SK-N-SH (cell line): ENCODE data around the gene DNAJB12. TPM values are rescaled to one million over a fixed set of nuclear protein-coding genes. Genes with fewer than 3 reads are reported as not detected.

Experiments
- CTCF ChIA-PET: fragments of 300-600, 350-600 bp; formaldehyde crosslinking; extraction: SDS; loops from one replicate; lab custom pipeline; 2021; lab: Yijun Ruan, JAX
- POLR2A ChIA-PET: fragments of 350-600 bp; sonication (Branson Sonifier 250); formaldehyde crosslinking; extraction: SDS; loops from one replicate; lab custom pipeline; 2020; ENCODE audit warnings: antibody characterized with exemption, inconsistent platforms; lab: Yijun Ruan, JAX
- DNase-seq: peaks from one replicate; pipeline ENCODE4 v3.0.0; 2012
- H2AFZ ChIP-seq: fragments of 200-600 bp; sonication (generic); 2 replicates; pipeline ENCODE4 v1.8.1; 2016; ENCODE audit warnings: antibody characterized with exemption, mild to moderate bottlenecking, low read depth
- H3F3A ChIP-seq: fragments of 200-600 bp; sonication (generic); replicated peaks from 2 replicates; pipeline ENCODE3; 2016; ENCODE audit warnings: antibody characterized with exemption, mild to moderate bottlenecking; ENCODE audit not compliant: insufficient read depth
- H3K27ac ChIP-seq, 2 experiments: fragments of 200-500 bp in 1 of 2; fragments of 200-600 bp in 1 of 2; sonication (Bioruptor generic) in 1 of 2; sonication (generic), shearing (Covaris generic) in 1 of 2; 2 replicates each; pipeline versions ENCODE4 v1.5.1 to v1.6.1; 2014 to 2016; ENCODE audit warnings: low read depth in 2 of 2, inconsistent platforms in 1 of 2, low read length in 1 of 2, mild to moderate bottlenecking in 1 of 2, mixed read lengths in 1 of 2
- H3K27me3 ChIP-seq: fragments of 200-600 bp; sonication (generic), shearing (Covaris generic); 2 replicates; pipeline ENCODE4 v1.6.1; 2016; ENCODE audit warnings: mixed run types; ENCODE audit not compliant: insufficient read depth
- H3K36me3 ChIP-seq, 2 experiments: fragments of 200-500 bp in 1 of 2; fragments of 200-600 bp in 1 of 2; sonication (Bioruptor generic) in 1 of 2; sonication (generic) in 1 of 2; replicated peaks in 1 of 2; 2 replicates each; pipeline versions ENCODE3 to v1.5.1; 2014 to 2016; ENCODE audit warnings: low read length in 1 of 2, mild to moderate bottlenecking in 1 of 2; ENCODE audit not compliant: insufficient read depth in 2 of 2, control insufficient read depth in 1 of 2
- H3K4me1 ChIP-seq, 2 experiments: fragments of 200-500 bp in 1 of 2; fragments of 200-600 bp in 1 of 2; sonication (Bioruptor generic) in 1 of 2; sonication (generic), shearing (Covaris generic) in 1 of 2; 2 replicates each; pipeline versions ENCODE4 v1.5.1 to v1.6.1; 2014 to 2016; ENCODE audit warnings: low read depth in 1 of 2, low read length in 1 of 2, mixed run types in 1 of 2; ENCODE audit not compliant: insufficient read depth in 2 of 2, control insufficient read depth in 1 of 2
- H3K4me2 ChIP-seq: fragments of 200-600 bp; sonication (generic), shearing (Covaris generic); 2 replicates; pipeline ENCODE4 v1.6.1; 2017; ENCODE audit warnings: mixed run types
- H3K4me3 ChIP-seq, 2 experiments: fragments of 200-500 bp in 1 of 2; fragments of 200-600 bp in 1 of 2; sonication (Bioruptor generic) in 1 of 2; sonication (generic), shearing (Covaris generic) in 1 of 2; 2 replicates each; pipeline versions ENCODE4 v1.5.1 to v1.8.1; 2014 to 2016; ENCODE audit warnings: low read depth in 2 of 2, inconsistent platforms in 1 of 2, low read length in 1 of 2, mild to moderate bottlenecking in 1 of 2, mixed read lengths in 1 of 2, moderate library complexity in 1 of 2
- H3K79me2 ChIP-seq: fragments of 200-600 bp; sonication (generic); 2 replicates; pipeline ENCODE4 v1.8.1; 2017; ENCODE audit warnings: mild to moderate bottlenecking; ENCODE audit not compliant: insufficient read depth
- H3K9ac ChIP-seq: fragments of 200-600 bp; sonication (generic); 2 replicates; pipeline ENCODE4 v1.6.1; 2017; ENCODE audit warnings: mixed run types
- H3K9me2 ChIP-seq: fragments of 200-600 bp; sonication (generic); 2 replicates; pipeline ENCODE4 v1.6.1; 2017; ENCODE audit warnings: mixed run types
- H3K9me3 ChIP-seq: fragments of 200-600 bp; sonication (generic); 2 replicates; pipeline ENCODE4 v1.6.1; 2017; ENCODE audit warnings: mixed run types, mild to moderate bottlenecking, moderate library complexity
- H4K20me1 ChIP-seq: fragments of 200-600 bp; sonication (generic); 2 replicates; pipeline ENCODE4 v1.6.1; 2017; ENCODE audit warnings: mild to moderate bottlenecking, mixed run types; ENCODE audit not compliant: insufficient read depth
- CHD2 ChIP-seq: fragments of 150-350 bp; IDR thresholded peaks from 2 replicates; pipeline ENCODE4 v1.6.1; 2018; ENCODE audit warnings: low read length; ENCODE audit not compliant: partially characterized antibody
- CTCF ChIP-seq: fragments of 200-600 bp; sonication (generic); IDR thresholded peaks from 2 replicates; pipeline ENCODE4 v1.6.1; 2017; ENCODE audit warnings: antibody characterized with exemption, mild to moderate bottlenecking, moderate library complexity
- ELF1 ChIP-seq: IDR thresholded peaks from 2 replicates; pipeline ENCODE4 v1.4.0; 2012
- FOSL2 ChIP-seq: IDR thresholded peaks from 2 replicates; pipeline ENCODE4 v1.4.0; 2012; ENCODE audit warnings: low read depth, mild to moderate bottlenecking, moderate library complexity, borderline replicate concordance
- FOXJ3 ChIP-seq: sonication (generic); formaldehyde crosslinking; IDR thresholded peaks from 2 replicates; pipeline ENCODE4 v1.5.1; 2020; ENCODE audit warnings: mild to moderate bottlenecking, missing genetic modification reagents
- FOXM1 ChIP-seq: IDR thresholded peaks from 2 replicates; pipeline ENCODE4 v1.4.0; 2012; ENCODE audit warnings: low read depth, mild to moderate bottlenecking
- GATA2 ChIP-seq: sonication (generic); formaldehyde crosslinking; IDR thresholded peaks from 2 replicates; pipeline ENCODE4 v1.5.0; 2020; ENCODE audit warnings: mild to moderate bottlenecking, missing genetic modification reagents
- JUND ChIP-seq: IDR thresholded peaks from 2 replicates; pipeline ENCODE4 v1.4.0; 2012
- MEF2A ChIP-seq: IDR thresholded peaks from 2 replicates; pipeline ENCODE4 v1.4.0; 2012; ENCODE audit warnings: low read depth, borderline replicate concordance
- POLR2AphosphoS5 ChIP-seq: IDR thresholded peaks from 2 replicates; pipeline ENCODE4 v1.6.1; 2012; ENCODE audit warnings: low read depth, low read length
- RCOR1 ChIP-seq: fragments of 150-350 bp; IDR thresholded peaks from 2 replicates; pipeline ENCODE4 v1.6.1; 2017; ENCODE audit warnings: antibody characterized with exemption, low read length
- RFX5 ChIP-seq: IDR thresholded peaks from 2 replicates; pipeline ENCODE4 v1.6.1; 2012; ENCODE audit warnings: mild to moderate bottlenecking, improper control_type of control experiment, low read length
- RXRA ChIP-seq: IDR thresholded peaks from 2 replicates; pipeline ENCODE4 v1.4.0; 2012; ENCODE audit warnings: low read depth, mild to moderate bottlenecking, borderline replicate concordance
- SMC3 ChIP-seq: IDR thresholded peaks from 2 replicates; pipeline ENCODE4 v1.6.1; 2012; ENCODE audit warnings: low read depth, low read length, improper control_type of control experiment
- TAF1 ChIP-seq: IDR thresholded peaks from 2 replicates; pipeline ENCODE4 v1.6.1; 2012; ENCODE audit warnings: low read depth, mild to moderate bottlenecking, low read length, moderate library complexity, borderline replicate concordance
- TEAD4 ChIP-seq: IDR thresholded peaks from 2 replicates; pipeline ENCODE4 v1.4.0; 2012; ENCODE audit warnings: mild to moderate bottlenecking, borderline replicate concordance; ENCODE audit not compliant: insufficient read depth
- YY1 ChIP-seq: IDR thresholded peaks from 2 replicates; pipeline ENCODE4 v1.4.0; 2012; ENCODE audit warnings: low read depth, mild to moderate bottlenecking
- ZBTB33 ChIP-seq: IDR thresholded peaks from 2 replicates; pipeline ENCODE4 v1.4.0; 2012; ENCODE audit warnings: low read depth, borderline replicate concordance
- WGBS: methylation state at CpG from one replicate; pipeline ENCODE4 v1.1.6; 2017; ENCODE audit warnings: low lambda C conversion rate; 5-methylcytosine and 5-hydroxymethylcytosine counted together
- polyA plus RNA-seq, 3 experiments: library from polyadenylated mRNA; depleted of rRNA; stranded (reverse); fragments of >200 nt; gene quantifications; 2 replicates each; pipeline ENCODE4 v1.2.3, GENCODE V29; 2012

Gene DNAJB12
- polyA plus RNA-seq, 1 of the 3 experiments (the other 2 are of a cell fraction): 25.8 TPM

GRCh38 chr10:72356987-72357386 is 2.3 kb upstream of the DNAJB12 start:
- Histone ChIP-seq H3K79me2 (peaks cover 22% of the 10 kb centered on the region), H3K27ac (no peak overlapping the region), H3K9me2 (no peaks in the 10 kb centered on the region), H2AFZ (no peak overlapping the region), H3K9ac (no peak overlapping the region), H3K9me3 (no peaks in the 10 kb centered on the region), H3K4me3 (no peak overlapping the region), H3F3A (peaks cover 3% of the 10 kb centered on the region), H4K20me1 (no peaks in the 10 kb centered on the region), H3K36me3 (peaks cover 6 to 12% of the 10 kb centered on the region in 2 experiments), H3K4me2 (no peak overlapping the region), H3K4me1 (peaks cover 9 to 15% of the 10 kb centered on the region in 2 experiments; a peak in 1 of 4 replicates), H3K27me3 (no peaks in the 10 kb centered on the region)
- TF ChIP-seq SMC3 (no peak), JUND (no peak), ELF1 (no peak), RFX5 (no peak), RXRA (no peak), FOXM1 (no peak), FOSL2 (no peak), ZBTB33 (no peak), MEF2A (no peak), POLR2AphosphoS5 (no peak), TEAD4 (no peak), CTCF (no peak), FOXJ3 (CRISPR knock-in tag) (no peak)
- WGBS: 78% methylated on average over 4 of the region's 4 CpGs
- CTCF ChIA-PET: no interaction called here
- POLR2A ChIA-PET: no interaction called here
- DNase-seq: no peak

GRCh38 chr10:72356115-72356514 is 1.4 kb upstream of the DNAJB12 start:
- no peak for DNase-seq

More at GRCh38 chr10:72356115-72356514, 1.4 kb upstream of the DNAJB12 start:
- Histone ChIP-seq H3K4me2 (no peak overlapping the region), H3K4me3 (no peak overlapping the region), H3F3A (peaks cover 3% of the 10 kb centered on the region), H2AFZ (no peak overlapping the region), H3K4me1 (peaks cover 9 to 15% of the 10 kb centered on the region in 2 experiments; a peak in 1 of 4 replicates), H3K36me3 (peaks cover 6 to 14% of the 10 kb centered on the region in 2 experiments), H3K79me2 (peaks cover 31% of the 10 kb centered on the region), H3K9ac (no peak overlapping the region), H3K9me3 (no peaks in the 10 kb centered on the region), H3K27me3 (no peaks in the 10 kb centered on the region), H3K9me2 (no peaks in the 10 kb centered on the region), H3K27ac (no peak overlapping the region), H4K20me1 (no peaks in the 10 kb centered on the region)
- CTCF ChIA-PET: no interaction called here
- TF ChIP-seq GATA2 (CRISPR knock-in tag) (no peak), CTCF (no peak), SMC3 (no peak), JUND (no peak), YY1 (no peak), TAF1 (no peak), MEF2A (no peak), FOXM1 (no peak), RCOR1 (no peak), CHD2 (no peak)
- 96% methylated on average over 6 of the region's 6 CpGs for WGBS
- POLR2A ChIA-PET: no interaction called here
